ENCODE measurements around the gene LRG1. TPM values are rescaled to one million over a fixed set of nuclear protein-coding genes. Genes with fewer than 3 reads are reported as not detected.

LRG1 gene
- total and polyA plus RNA-seq, 2 of the 13 experiments (the other 11 are each of a cell fraction or from before 2014, with no cell fraction given): 12.0 to 39.3 TPM

DNA sequence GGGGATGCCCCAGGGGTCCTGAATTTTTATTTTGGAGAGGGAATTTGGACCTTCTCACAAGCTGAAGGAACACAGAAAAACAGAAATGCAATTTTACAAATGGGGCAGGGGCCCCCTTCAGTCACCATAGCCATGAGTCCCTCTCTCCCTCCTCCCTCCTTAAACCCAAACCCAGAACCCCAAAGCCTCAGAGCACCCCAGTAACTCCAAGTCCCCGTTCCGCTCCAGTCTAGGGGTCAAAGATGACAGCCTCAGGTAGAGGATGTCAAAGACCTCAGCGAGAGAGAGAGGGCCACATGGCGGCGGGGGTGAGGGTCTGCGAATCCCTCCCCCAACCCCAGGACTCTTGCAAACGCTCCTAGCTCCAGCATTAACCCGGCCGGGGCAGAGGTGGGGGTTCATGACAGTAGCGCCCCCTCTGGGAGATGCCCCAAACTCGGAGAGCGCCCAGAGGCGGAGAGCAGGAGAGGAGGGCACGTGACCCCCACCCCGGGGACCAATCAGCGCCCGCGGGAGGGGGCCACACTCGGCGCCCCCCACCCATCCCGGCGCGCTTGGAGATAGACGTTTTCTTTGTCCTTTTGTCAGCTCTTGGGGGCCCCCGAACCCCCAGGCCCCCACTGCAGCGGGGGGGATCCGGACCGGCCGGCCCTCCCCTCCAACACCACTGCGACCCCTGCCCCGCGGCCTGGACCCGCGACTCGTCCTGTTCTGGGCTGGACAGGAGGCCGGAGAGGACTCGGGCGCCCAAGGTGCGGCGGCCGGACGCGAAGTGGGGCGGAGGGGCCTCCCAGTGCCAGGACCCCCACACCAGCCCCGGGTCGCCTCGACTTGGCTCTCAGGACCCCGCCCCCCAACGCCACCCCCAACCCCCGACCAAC is 40.4 kb upstream of the LRG1 start (continued):
- TF ChIP-seq TIGD3 (CRISPR knock-in tag; IDR thresholded peaks at IDR 0.05; ENCODE audit: borderline replicate concordance) (no peak), CCAR2 (optimal IDR thresholded peaks at IDR 0.05; ENCODE audit: low read depth, low read length) (no peak), HOXA3 (CRISPR knock-in tag; IDR thresholded peaks at IDR 0.05) (0 out of 2 replicates have a peak, but pooled peaks have one; percentile 5), PAF1 (CRISPR knock-in tag; IDR thresholded peaks at IDR 0.05) (no peak), ATAD3A (CRISPR knock-in tag; IDR thresholded peaks at IDR 0.05) (no peak), RCOR2 (CRISPR knock-in tag; IDR thresholded peaks at IDR 0.05) (0 out of 2 replicates have a peak, but pooled peaks have one; percentile 37), FOXA3 (CRISPR knock-in tag; IDR thresholded peaks at IDR 0.05) (no peak), EEA1 (CRISPR knock-in tag; IDR thresholded peaks at IDR 0.05; ENCODE audit: borderline replicate concordance) (no peak), RBFOX2 (IDR thresholded peaks at IDR 0.05; ENCODE audit: low read depth, low read length) (peak; percentile 76), SOX13 (IDR thresholded peaks at IDR 0.05) (no peak), SOX13 (CRISPR knock-in tag; conservative IDR thresholded peaks at IDR 0.05 in 1 of 2, IDR thresholded peaks at IDR 0.05 in 1 of 2) (no peak), KLF6 (CRISPR knock-in tag; IDR thresholded peaks at IDR 0.05) (0 out of 2 replicates have a peak, but pooled peaks have one; percentile 28), SP140L (CRISPR knock-in tag; IDR thresholded peaks at IDR 0.05; ENCODE audit: borderline replicate concordance) (no peak), PHB2 (IDR thresholded peaks at IDR 0.05; ENCODE audit: partially characterized antibody) (no peak), ARID4A (CRISPR knock-in tag; IDR thresholded peaks at IDR 0.05; ENCODE audit: borderline replicate concordance) (peak; percentile 32; the same call in 1 of the 2 replicates), ZNF83 (CRISPR knock-in tag; IDR thresholded peaks at IDR 0.05; ENCODE audit: borderline replicate concordance) (no peak)
- TF ChIP-seq, protein P1, sequence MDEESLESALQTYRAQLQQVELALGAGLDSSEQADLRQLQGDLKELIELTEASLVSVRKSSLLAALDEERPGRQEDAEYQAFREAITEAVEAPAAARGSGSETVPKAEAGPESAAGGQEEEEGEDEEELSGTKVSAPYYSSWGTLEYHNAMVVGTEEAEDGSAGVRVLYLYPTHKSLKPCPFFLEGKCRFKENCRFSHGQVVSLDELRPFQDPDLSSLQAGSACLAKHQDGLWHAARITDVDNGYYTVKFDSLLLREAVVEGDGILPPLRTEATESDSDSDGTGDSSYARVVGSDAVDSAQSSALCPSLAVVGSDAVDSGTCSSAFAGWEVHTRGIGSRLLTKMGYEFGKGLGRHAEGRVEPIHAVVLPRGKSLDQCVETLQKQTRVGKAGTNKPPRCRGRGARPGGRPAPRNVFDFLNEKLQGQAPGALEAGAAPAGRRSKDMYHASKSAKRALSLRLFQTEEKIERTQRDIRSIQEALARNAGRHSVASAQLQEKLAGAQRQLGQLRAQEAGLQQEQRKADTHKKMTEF (CRISPR knock-in tag; IDR thresholded peaks at IDR 0.05): peak; percentile 44; the same call in 1 of the 2 replicates
- TF ChIP-seq, protein P2, sequence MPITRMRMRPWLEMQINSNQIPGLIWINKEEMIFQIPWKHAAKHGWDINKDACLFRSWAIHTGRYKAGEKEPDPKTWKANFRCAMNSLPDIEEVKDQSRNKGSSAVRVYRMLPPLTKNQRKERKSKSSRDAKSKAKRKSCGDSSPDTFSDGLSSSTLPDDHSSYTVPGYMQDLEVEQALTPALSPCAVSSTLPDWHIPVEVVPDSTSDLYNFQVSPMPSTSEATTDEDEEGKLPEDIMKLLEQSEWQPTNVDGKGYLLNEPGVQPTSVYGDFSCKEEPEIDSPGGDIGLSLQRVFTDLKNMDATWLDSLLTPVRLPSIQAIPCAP (CRISPR knock-in tag; IDR thresholded peaks at IDR 0.05; ENCODE audit: low read depth): no peak
- TF ChIP-seq, protein P3, sequence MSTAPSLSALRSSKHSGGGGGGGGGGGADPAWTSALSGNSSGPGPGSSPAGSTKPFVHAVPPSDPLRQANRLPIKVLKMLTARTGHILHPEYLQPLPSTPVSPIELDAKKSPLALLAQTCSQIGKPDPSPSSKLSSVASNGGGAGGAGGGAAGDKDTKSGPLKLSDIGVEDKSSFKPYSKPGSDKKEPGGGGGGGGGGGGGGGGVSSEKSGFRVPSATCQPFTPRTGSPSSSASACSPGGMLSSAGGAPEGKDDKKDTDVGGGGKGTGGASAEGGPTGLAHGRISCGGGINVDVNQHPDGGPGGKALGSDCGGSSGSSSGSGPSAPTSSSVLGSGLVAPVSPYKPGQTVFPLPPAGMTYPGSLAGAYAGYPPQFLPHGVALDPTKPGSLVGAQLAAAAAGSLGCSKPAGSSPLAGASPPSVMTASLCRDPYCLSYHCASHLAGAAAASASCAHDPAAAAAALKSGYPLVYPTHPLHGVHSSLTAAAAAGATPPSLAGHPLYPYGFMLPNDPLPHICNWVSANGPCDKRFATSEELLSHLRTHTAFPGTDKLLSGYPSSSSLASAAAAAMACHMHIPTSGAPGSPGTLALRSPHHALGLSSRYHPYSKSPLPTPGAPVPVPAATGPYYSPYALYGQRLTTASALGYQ (CRISPR knock-in tag; IDR thresholded peaks at IDR 0.05): no peak
